Measurements from ENCODE around the gene UNC13A. TPM values are rescaled to one million over a fixed set of nuclear protein-coding genes. Genes with fewer than 3 reads are reported as not detected.

UNC13A gene
- total RNA-seq, 1 experiment from 2014 or later = 29.0 TPM

- TF ChIP-seq CTCF (IDR thresholded peaks at IDR 0.05 in 2 of 3, conservative IDR thresholded peaks at IDR 0.05 in 1 of 3; ENCODE audit: borderline replicate concordance in 1 of 3, insufficient read depth in 1 of 3, low read depth in 2 of 3, low read length in 2 of 3) = 0 out of 6 replicates have a peak, but pooled peaks of 1 of the 3 experiments have one; percentile 12
- TF ChIP-seq REST (IDR thresholded peaks at IDR 0.05; ENCODE audit: low read depth) = no peak
- TF ChIP-seq MAX (IDR thresholded peaks at IDR 0.05) = peak; percentile 43
- no peak for TF ChIP-seq EZH2 (IDR thresholded peaks at IDR 0.05)
- TF ChIP-seq SP1 (IDR thresholded peaks at IDR 0.05; ENCODE audit: low read depth) = peak; percentile 59; the same call in 1 of the 2 replicates
- TF ChIP-seq YY1 (IDR thresholded peaks at IDR 0.05; ENCODE audit: extremely low read depth, insufficient replicate concordance, low read depth, low read length) = peak; percentile 12
- no peak for TF ChIP-seq TCF7L2 (IDR thresholded peaks at IDR 0.05; ENCODE audit: borderline replicate concordance, extremely low read depth, insufficient read depth, insufficient read length)
Observed at GRCh38 chr19:17680230-17680722, 7.9 kb downstream of the UNC13A start (continued).

Data from HCT116 (cell line).